Posterior vena cava (tissue), 2 donors: ENCODE results near the gene GNA12. TPM values are rescaled to one million over a fixed set of nuclear protein-coding genes. Genes with fewer than 3 reads are reported as not detected.

Experiments
- DNase-seq: peaks from one replicate; pipeline ENCODE4 v3.0.0-alpha.2; 2020; ENCODE audit warnings: low spot score
- intact Hi-C, 2 donors: fragments of 100-400 bp; cut with DNase I; formaldehyde crosslinking; loops; one replicate each; pipeline versions ENCODE4 v1.14.1 to v1.14.2; 2022 to 2023
- total RNA-seq, 2 donors: library from RNA; stranded (reverse); fragmentation: NEBNext Ultra II Directional; extraction: Animal tissue kit (Norgen Biotek cat#: 25700); gene quantifications; one replicate each; pipeline ENCODE4 v1.2.1, GENCODE V29; 2021
- donor health status: DM: yes; HTN: yes; CAD: no.
- donor health status: DM: yes; HTN: yes; CAD: no.

Gene GNA12
- total RNA-seq, 2 donors from 2014 or later: 59.8 to 65.8 TPM

DNA sequence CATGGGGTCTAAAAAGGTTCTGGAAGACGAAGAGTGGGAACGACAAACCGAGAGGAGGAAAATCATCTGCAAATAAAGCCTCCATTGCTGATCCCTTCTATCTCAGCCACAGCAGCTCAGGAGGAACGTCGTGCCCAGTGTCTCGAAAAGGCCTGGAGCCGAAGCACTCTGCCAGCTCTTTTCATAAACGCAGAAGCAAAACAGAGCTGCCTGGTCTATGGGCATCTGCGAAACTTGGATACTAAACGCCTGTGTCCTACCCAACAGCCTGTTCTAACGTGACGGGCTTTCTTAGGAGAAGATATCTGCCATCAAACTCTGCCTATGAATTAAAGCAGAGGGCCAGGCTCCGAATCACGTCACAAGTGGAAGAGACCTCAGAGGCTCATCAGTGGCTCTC lies 68.7 kb downstream of the GNA12 start:
- intact Hi-C loops: no loop called here
- no peak for DNase-seq

DNA sequence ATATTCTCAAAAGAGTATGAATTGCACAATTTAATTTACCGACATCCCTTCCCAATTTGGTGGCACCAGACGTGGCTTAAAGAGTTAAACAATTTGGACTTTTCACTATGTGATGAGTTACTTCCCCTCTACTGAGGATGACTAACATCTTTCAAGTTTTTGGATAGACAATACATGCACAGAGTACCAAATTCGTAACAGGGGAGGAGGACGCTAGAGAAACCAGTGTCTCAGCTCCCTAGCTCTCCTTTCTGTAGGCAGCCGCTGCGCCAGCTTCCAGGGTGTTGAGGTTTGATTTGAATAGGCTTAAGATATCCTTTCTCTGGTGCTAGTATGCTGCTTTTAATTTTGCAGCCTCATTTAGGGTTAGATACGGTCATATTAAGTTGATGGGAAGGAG lies 69.2 kb downstream of the GNA12 start:
- intact Hi-C loops: no loop called here
- no peak for DNase-seq

DNA sequence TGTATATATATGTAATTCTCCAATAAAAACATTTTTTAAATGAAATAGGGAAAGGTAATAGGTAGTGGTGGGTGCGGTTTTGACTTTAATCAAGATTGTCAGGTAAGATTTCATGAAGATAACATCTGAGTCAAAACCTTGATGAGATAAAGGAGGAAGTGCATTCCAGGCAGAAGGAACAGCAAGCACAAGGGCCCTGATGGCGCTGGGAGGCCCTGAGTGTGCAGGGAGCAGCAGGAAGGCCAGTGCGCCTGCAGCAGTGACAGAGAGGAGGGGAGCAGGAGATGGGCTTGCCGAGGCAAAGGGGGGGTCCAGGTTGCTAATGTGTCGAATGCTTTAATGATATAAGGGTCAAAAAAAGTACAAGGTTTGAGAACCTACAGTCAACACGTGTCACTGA lies 69.8 kb downstream of the GNA12 start:
- intact Hi-C loops: no loop called here
- DNase-seq: no peak

DNA sequence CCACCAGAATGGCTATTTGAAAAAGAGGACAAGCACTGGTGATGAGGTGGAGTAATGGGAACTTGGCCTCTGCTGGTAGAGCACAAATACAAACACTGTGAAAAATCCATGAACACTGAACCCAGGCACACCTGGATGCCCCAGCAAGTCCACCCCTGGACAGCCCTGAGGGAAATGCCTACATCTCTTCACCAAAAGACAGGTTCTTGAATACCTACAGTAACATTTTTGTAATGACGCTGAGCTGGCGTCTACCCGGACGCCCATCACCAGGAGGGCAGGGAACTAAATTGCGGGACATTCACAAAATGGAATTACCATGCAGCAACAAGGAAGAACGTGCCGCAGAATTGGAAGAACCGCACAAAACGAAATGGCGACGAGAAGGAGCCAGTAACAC lies 70.5 kb downstream of the GNA12 start:
- intact Hi-C loops: no loop called here
- no peak for DNase-seq

DNA sequence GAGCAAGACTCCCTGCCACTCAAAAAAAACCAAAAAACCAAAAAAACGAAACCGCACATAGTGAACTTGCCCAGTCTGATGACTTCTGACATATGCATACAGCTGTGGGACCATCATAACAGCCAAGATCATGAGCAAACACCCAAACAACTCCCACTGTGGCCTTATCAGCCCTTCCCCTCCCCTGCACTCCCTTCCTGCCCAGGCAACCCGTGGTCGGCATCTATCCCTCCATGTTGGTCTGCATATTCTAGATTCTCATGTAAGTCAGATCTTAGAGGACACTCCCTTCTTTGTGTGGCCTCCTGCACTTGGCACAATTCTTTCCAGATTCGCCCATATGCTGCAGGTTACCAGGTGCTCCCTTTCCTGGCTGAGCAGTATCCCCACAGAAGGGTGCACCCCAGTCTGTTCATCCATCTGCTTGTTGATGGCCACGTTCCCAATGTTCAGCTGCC lies 72.8 kb downstream of the GNA12 start:
- intact Hi-C loops: no loop called here
- DNase-seq: no peak

DNA sequence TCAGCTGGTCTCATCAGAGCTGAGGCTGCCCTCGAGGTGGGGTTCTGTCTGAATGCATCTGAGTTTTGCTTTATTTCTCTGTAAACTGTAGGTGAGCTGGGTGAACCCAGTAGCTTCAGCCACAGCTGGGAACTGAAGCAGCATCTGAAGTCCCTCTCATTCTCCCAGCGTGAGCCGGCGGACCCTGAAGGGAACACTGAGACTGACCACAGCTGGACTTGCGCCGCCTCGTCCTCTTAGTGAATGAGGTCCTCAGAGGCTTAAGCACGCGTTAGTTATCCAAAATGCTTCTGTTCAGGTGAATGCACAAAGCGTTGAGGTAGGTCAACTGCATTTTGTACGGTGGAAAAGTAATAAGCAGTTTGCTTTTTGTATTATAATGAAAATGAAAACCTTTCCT lies 79.5 kb downstream of the GNA12 start:
- intact Hi-C loops: loop anchor here in 1 of 2 donors (5.0 kb wide), 1 partner anchor 98 kb away; no protein-coding TSS in a partner anchor
- DNase-seq: no peak

DNA sequence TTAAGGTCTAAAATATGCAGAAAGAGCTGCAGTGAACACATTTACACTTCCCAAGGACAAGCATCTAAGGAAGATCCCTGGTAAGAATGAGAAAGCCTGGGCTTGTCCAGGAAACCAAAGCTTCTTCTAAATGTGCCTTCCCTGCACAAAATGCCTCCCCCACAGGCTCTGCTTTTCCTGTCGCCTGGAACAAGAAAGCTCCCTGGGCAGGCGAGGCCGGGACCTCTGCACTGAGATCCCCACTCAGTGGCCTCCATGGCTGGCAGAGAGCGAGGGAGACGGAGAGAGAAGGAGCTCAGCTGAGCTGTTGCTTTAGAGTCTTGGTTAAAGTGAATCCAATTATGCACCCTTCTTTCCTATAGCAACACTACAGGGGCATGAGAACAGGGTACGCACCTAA lies 80.5 kb downstream of the GNA12 start:
- intact Hi-C loops: loop anchor here in 1 of 2 donors (5.0 kb wide), 1 partner anchor 99 kb away; no protein-coding TSS in a partner anchor
- DNase-seq: no peak

DNA sequence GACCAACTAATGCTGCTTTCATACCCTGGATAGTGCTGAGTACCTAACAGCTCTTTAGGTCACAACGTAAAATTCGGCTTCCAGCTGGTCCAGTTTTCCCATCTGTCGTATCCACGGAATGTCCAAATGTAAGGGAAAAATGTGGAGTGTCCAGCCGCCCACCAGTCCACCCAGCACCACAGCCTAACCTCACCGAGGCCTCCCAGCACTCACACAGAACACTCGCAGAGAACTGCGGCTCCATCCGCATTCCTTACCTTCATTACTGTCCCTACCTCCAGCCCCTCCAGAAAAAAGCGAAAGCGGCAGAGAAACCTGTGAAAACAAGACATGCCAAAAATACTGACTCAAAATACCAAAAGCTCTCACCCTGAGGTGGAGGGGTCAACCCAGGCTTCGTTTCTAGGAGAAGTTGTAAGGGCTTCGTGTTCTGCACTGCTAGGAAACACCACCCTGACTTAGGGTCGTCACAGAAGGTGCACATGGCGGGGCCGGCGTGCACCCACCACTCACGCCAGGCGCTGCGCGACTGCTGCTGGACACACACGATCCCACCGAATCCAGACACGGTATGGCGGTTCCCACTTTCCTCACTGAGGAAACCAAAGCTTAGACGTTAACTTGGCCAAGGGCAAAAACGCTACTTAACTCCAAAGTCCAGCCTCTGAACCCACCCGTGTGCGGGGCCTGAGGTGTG lies 82.2 kb downstream of the GNA12 start:
- intact Hi-C loops: loop anchor here in 1 of 2 donors (5.0 kb wide), 1 partner anchor 100 kb away; no protein-coding TSS in a partner anchor
- no peak for DNase-seq

DNA sequence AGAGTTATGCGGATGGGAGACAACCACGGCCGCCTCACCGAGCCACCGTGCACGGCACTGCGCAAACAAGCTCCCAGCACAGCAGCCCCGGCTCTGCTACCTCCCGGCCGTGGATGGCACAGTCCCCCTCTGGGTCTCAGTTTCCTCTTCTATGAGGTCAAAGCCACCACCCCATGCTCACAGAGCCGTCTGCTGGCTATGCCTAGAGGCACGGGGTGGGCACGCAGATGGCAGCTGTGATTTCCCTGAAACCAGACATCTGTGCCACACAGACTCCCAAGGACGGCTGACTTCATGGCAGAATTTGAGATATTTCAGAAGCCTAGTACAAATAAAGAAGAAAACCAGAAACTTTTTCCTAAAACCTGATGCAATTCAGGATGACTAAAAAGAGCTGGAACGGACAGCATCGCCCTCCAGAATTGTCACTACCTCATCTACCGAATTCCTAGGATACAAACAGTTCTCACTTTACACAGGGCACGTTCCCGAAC lies 82.9 kb downstream of the GNA12 start:
- intact Hi-C loops: loop anchor here in 1 of 2 donors (5.0 kb wide), 1 partner anchor 101 kb away; no protein-coding TSS in a partner anchor

DNA sequence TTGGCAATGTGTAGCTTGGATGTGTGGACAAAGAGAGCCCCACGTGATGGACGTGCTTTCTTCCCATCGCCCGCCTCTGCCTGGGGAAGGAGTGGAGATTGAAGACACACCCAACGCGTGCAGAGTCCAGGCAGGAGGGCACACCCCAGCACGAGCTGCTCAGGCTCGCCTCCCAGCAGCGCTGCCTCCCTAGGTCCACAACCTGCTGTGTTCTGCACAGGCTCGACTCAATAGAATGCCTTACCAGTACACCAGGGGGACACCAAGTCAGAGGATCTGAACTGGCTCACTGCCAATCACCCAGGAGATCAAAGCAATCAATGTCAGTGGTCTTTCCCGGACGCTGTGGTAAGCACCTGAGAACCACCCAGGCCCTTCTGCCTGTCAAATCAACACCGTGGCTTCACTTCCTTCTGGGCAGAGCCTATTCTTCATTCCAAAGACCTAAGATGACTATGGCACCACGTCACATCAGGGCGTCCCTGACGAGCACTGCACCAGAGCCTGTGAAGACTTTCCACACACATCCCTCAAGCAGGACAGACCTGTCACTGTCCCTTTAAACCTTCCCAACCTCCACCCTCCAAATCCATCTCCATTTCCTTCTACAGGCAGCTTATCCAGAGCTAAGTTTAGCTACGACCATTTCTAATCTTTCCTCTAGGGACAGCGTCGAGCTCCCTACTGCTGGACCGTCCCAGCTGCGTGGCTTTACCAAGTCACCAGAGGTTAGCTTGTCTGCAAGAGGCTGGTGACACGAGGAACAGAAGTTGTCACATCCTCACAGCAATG lies 83.8 kb downstream of the GNA12 start:
- intact Hi-C loops: loop anchor here in 1 of 2 donors (5.0 kb wide), 1 partner anchor 102 kb away; no protein-coding TSS in a partner anchor
- no peak for DNase-seq

More for the DNA sequence above, 82.9 kb downstream of the GNA12 start:
- no peak for DNase-seq

DNA sequence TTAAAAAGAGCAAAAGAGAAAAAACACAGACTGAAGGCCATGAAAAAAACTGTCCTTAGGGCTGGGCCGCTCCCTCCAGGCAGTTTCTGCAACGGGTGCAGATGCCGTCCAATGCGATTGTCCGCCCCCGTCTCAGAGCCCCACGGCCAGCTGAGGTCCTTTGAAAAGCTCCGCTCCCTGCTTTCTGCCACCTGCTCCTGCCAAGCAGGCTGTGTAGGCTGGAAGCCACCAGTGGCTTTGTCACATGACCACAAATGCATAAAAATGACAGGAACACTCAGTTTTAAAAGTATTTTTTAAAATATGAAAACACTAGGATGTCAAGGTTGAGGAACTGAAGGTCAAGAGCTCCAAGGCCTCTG lies 84.4 kb downstream of the GNA12 start:
- intact Hi-C loops: loop anchor here in 1 of 2 donors (5.0 kb wide), 1 partner anchor 103 kb away; no protein-coding TSS in a partner anchor
- no peak for DNase-seq

DNA sequence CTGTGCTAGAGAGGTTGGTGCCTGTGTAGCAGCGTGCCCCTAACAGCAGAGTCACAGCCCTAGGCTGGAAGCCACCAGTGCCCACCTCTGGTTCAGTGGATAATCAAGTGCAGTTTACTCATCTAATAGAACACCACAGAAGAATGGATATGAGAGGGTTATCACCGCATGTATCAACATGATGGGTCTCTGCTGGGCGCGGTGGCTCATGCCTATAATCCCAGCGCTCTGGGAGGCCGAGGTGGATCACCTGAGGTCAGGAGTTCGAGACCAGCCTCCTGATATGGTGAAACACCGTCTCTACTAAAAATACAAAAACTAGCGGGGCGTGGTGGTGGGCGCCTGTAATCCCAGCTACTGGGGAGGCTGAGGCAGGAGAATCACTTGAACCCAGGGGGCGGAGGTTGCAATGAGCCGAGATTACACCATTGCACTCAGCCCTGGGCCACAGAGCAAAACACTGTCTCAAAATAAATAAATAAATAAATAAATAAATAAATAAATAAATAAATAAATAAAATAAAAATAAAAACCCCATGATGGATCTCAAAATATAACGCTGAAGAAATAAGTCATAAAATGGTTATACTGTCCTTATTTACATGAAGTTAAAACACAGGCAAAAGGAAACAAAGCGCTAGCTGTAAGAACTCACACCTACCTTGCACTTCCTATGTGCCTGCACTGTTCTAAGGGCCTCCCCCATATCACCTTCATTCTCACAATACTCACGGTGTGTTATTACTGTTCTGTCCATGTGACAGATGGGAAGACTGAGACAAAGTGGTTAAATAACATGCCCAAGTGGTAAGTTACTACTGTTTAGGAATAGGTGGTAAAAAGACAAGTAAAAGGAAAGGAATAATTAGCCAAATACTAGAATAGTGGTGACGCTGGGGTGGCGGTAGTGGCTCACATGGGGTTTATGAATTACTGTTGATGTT lies 85.2 kb downstream of the GNA12 start:
- no peak for DNase-seq
- intact Hi-C loops: no loop called here

DNA sequence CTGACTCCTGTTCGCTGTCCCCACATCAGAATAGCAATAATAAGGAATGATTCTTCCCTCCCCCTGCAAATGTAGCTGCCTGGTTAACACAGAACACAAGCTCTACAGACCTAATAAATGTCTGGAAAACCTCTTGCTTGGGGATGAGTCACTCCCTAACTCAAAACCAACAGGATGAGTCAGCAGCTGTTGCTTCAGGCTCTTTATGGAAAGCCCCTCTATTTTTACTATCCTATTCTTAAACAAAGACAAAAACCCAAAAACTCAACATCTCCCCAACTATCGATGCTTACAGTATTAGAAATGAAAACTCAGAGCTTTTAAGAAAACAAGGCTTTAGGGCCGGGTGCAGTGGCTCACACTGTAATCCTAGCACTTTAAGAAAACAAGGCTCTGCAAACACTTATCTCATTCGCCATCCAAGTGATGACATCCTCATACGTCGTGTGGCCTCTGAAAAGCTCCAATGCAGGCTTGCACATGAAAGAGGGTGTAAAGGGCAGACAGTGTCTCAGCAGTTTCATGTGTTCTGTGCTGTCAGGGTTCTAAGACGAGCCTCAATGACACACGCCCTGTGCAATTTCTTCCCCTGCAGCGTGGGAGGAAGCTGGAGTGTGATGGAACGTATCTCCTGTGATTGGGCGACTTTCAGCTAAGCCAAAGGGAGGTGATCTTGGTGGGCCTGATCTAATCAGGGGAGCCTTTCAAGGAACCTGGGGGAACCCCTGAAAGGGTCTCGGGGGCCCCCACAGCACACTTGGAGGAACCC lies 86.0 kb downstream of the GNA12 start:
- no peak for DNase-seq

DNA sequence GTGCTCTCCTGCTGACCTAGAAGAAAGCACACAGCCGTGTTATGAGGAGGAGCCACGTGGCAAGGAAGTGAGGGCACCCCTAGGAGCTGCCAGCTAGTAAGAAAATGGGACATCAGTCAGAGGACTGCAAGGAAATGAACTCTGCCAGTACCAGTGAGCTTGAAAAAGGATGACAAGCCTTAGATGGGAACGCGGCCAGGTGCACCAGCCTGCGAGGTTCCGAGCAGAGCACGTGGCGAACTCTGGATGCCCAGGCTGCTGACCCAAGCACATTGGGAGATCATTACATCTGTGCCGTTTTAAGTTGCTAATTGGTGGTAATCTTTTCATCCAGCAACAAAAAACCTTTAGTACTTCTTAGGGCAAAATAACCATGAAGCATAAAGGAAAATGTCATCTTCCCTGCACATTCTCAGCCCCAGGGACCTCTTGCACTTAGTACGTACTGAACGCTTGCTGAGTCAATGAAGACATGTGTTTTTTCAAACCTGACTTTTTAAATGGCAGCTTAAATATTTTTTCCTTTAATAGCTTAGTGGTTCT lies 86.7 kb downstream of the GNA12 start:
- intact Hi-C loops: no loop called here
- peak; percentile 81 for DNase-seq

More for the DNA sequence above, 86.0 kb downstream of the GNA12 start:
- intact Hi-C loops: no loop called here

DNA sequence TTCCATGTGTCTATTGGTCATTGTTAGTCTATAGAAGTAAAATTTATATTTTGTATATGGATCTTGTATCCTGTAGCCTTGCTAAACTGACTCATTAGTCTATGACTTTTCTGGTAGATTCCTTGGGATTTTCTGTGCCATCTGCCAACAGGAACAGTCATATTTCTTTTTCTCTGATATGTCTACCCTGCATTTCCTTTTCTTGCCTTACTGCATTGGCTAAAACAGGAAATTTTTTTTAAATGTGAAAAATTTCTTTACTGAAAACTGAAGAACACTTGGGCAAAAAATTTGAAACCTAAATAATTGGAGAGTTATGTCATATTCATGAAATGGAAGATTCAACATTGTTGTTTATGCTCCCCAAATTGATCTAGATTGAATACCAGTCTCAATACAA lies 88.6 kb downstream of the GNA12 start:
- DNase-seq: no peak
- intact Hi-C loops: no loop called here

DNA sequence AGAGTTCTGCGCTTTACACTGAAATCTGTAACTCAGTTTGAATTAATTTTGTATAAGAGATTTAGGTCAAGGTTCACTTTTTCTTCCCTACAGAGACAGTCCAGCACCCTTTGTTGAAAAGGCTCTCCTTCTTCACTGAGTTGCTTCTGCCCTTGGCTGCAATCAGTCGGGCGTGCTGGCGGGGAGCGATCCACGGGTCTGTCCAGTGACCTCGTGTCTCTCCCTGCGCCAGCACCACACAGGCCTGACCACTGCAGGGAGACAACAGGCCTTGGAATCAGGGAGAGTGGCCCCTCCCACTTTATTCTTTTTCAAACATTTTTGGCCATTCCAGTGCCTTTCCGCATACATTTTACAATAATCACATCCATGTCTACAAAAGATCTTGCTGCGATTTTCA lies 89.2 kb downstream of the GNA12 start:
- peak; percentile 57 for DNase-seq
- intact Hi-C loops: no loop called here

DNA sequence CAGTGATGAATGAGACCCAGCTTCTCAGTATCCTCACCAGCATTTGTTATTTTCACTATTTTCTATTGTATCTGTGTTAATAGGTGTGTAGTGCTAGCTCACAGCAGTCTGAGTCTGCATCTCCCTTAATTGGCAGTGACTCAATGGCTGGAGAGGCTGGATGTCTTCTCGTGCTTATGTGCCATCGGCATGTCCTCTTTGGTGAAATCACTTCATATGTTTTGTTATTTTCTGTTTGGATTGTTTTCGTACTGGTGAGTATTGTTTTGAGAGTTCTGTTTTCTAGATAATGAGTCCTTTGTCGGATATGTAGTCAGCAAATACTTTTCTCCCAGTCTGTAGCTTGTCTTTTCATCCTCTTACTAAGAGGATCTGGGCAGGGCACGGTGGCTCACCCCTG lies 90.0 kb downstream of the GNA12 start:
- intact Hi-C loops: no loop called here

DNA sequence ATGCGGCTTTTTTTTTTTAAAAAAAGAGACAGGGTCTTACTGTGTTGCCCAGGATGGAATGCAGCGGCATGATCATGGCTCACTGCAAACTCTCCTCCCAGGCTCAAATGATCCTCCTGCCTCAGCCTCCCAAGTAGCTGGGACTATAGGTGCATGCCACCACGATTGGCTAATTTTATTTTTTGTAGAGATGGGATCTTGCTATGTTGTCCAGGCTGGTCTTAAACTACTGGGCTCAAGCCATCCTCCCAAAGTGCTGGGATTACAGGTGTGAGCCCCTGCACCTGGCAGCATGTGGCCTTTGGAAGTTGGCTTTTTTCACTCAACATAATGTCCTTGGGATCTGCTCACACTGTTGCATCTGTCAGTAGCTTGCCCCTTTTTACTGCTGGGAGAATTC lies 91.0 kb downstream of the GNA12 start:
- intact Hi-C loops: no loop called here
- DNase-seq: no peak

More for the DNA sequence above, 90.0 kb downstream of the GNA12 start:
- DNase-seq: no peak
